SK-N-SH (cell line): Measurements from ENCODE around the gene UBAC2. TPM values are rescaled to one million over a fixed set of nuclear protein-coding genes. Genes with fewer than 3 reads are reported as not detected.

Experiments used
- CTCF ChIA-PET: fragments of 300-600, 350-600 bp; formaldehyde crosslinking; extraction: SDS; loops from one replicate; lab custom pipeline; 2021; lab: Yijun Ruan, JAX
- POLR2A ChIA-PET: fragments of 350-600 bp; sonication (Branson Sonifier 250); formaldehyde crosslinking; extraction: SDS; loops from one replicate; lab custom pipeline; 2020; ENCODE audit warnings: antibody characterized with exemption, inconsistent platforms; lab: Yijun Ruan, JAX
- DNase-seq: peaks from one replicate; pipeline ENCODE4 v3.0.0; 2012
- H2AFZ ChIP-seq: fragments of 200-600 bp; sonication (generic); 2 replicates; pipeline ENCODE4 v1.8.1; 2016; ENCODE audit warnings: antibody characterized with exemption, mild to moderate bottlenecking, low read depth
- H3F3A ChIP-seq: fragments of 200-600 bp; sonication (generic); replicated peaks from 2 replicates; pipeline ENCODE3; 2016; ENCODE audit warnings: antibody characterized with exemption, mild to moderate bottlenecking; ENCODE audit not compliant: insufficient read depth
- H3K27ac ChIP-seq, 2 experiments: fragments of 200-500 bp in 1 of 2; fragments of 200-600 bp in 1 of 2; sonication (Bioruptor generic) in 1 of 2; sonication (generic), shearing (Covaris generic) in 1 of 2; 2 replicates each; pipeline versions ENCODE4 v1.5.1 to v1.6.1; 2014 to 2016; ENCODE audit warnings: low read depth in 2 of 2, inconsistent platforms in 1 of 2, low read length in 1 of 2, mild to moderate bottlenecking in 1 of 2, mixed read lengths in 1 of 2
- H3K27me3 ChIP-seq: fragments of 200-600 bp; sonication (generic), shearing (Covaris generic); 2 replicates; pipeline ENCODE4 v1.6.1; 2016; ENCODE audit warnings: mixed run types; ENCODE audit not compliant: insufficient read depth
- H3K36me3 ChIP-seq, 2 experiments: fragments of 200-500 bp in 1 of 2; fragments of 200-600 bp in 1 of 2; sonication (Bioruptor generic) in 1 of 2; sonication (generic) in 1 of 2; replicated peaks in 1 of 2; 2 replicates each; pipeline versions ENCODE3 to v1.5.1; 2014 to 2016; ENCODE audit warnings: low read length in 1 of 2, mild to moderate bottlenecking in 1 of 2; ENCODE audit not compliant: insufficient read depth in 2 of 2, control insufficient read depth in 1 of 2
- H3K4me1 ChIP-seq, 2 experiments: fragments of 200-500 bp in 1 of 2; fragments of 200-600 bp in 1 of 2; sonication (Bioruptor generic) in 1 of 2; sonication (generic), shearing (Covaris generic) in 1 of 2; 2 replicates each; pipeline versions ENCODE4 v1.5.1 to v1.6.1; 2014 to 2016; ENCODE audit warnings: low read depth in 1 of 2, low read length in 1 of 2, mixed run types in 1 of 2; ENCODE audit not compliant: insufficient read depth in 2 of 2, control insufficient read depth in 1 of 2
- H3K4me2 ChIP-seq: fragments of 200-600 bp; sonication (generic), shearing (Covaris generic); 2 replicates; pipeline ENCODE4 v1.6.1; 2017; ENCODE audit warnings: mixed run types
- H3K4me3 ChIP-seq, 2 experiments: fragments of 200-500 bp in 1 of 2; fragments of 200-600 bp in 1 of 2; sonication (Bioruptor generic) in 1 of 2; sonication (generic), shearing (Covaris generic) in 1 of 2; 2 replicates each; pipeline versions ENCODE4 v1.5.1 to v1.8.1; 2014 to 2016; ENCODE audit warnings: low read depth in 2 of 2, inconsistent platforms in 1 of 2, low read length in 1 of 2, mild to moderate bottlenecking in 1 of 2, mixed read lengths in 1 of 2, moderate library complexity in 1 of 2
- H3K79me2 ChIP-seq: fragments of 200-600 bp; sonication (generic); 2 replicates; pipeline ENCODE4 v1.8.1; 2017; ENCODE audit warnings: mild to moderate bottlenecking; ENCODE audit not compliant: insufficient read depth
- H3K9ac ChIP-seq: fragments of 200-600 bp; sonication (generic); 2 replicates; pipeline ENCODE4 v1.6.1; 2017; ENCODE audit warnings: mixed run types
- H3K9me2 ChIP-seq: fragments of 200-600 bp; sonication (generic); 2 replicates; pipeline ENCODE4 v1.6.1; 2017; ENCODE audit warnings: mixed run types
- H3K9me3 ChIP-seq: fragments of 200-600 bp; sonication (generic); 2 replicates; pipeline ENCODE4 v1.6.1; 2017; ENCODE audit warnings: mixed run types, mild to moderate bottlenecking, moderate library complexity
- H4K20me1 ChIP-seq: fragments of 200-600 bp; sonication (generic); 2 replicates; pipeline ENCODE4 v1.6.1; 2017; ENCODE audit warnings: mild to moderate bottlenecking, mixed run types; ENCODE audit not compliant: insufficient read depth
- CTCF ChIP-seq: fragments of 200-600 bp; sonication (generic); IDR thresholded peaks from 2 replicates; pipeline ENCODE4 v1.6.1; 2017; ENCODE audit warnings: antibody characterized with exemption, mild to moderate bottlenecking, moderate library complexity
- ELF1 ChIP-seq: IDR thresholded peaks from 2 replicates; pipeline ENCODE4 v1.4.0; 2012
- EZH2phosphoT487 ChIP-seq: fragments of 200-600 bp; sonication (generic); IDR thresholded peaks from 2 replicates; pipeline ENCODE4 v1.6.1; 2017; ENCODE audit warnings: low read depth, mixed run types, mild to moderate bottlenecking, antibody characterized with exemption, moderate library complexity, borderline replicate concordance
- FOXM1 ChIP-seq: IDR thresholded peaks from 2 replicates; pipeline ENCODE4 v1.4.0; 2012; ENCODE audit warnings: low read depth, mild to moderate bottlenecking
- JUND ChIP-seq: IDR thresholded peaks from 2 replicates; pipeline ENCODE4 v1.4.0; 2012
- MAX ChIP-seq: IDR thresholded peaks from 2 replicates; pipeline ENCODE4 v1.4.0; 2012; ENCODE audit warnings: low read depth
- MEF2A ChIP-seq: IDR thresholded peaks from 2 replicates; pipeline ENCODE4 v1.4.0; 2012; ENCODE audit warnings: low read depth, borderline replicate concordance
- MXI1 ChIP-seq: IDR thresholded peaks from 2 replicates; pipeline ENCODE4 v1.6.1; 2012; ENCODE audit warnings: mild to moderate bottlenecking, low read depth, low read length, improper control_type of control experiment
- REST ChIP-seq: IDR thresholded peaks from 2 replicates; pipeline ENCODE4 v1.6.1; 2012; ENCODE audit warnings: mild to moderate bottlenecking, low read depth, low read length, moderate library complexity
- TCF12 ChIP-seq: IDR thresholded peaks from 2 replicates; pipeline ENCODE4 v1.4.0; 2012
- YY1 ChIP-seq: IDR thresholded peaks from 2 replicates; pipeline ENCODE4 v1.4.0; 2012; ENCODE audit warnings: low read depth, mild to moderate bottlenecking
- WGBS: methylation state at CpG from one replicate; pipeline ENCODE4 v1.1.6; 2017; ENCODE audit warnings: low lambda C conversion rate; 5-methylcytosine and 5-hydroxymethylcytosine counted together
- polyA plus RNA-seq, 3 experiments: library from polyadenylated mRNA; depleted of rRNA; stranded (reverse); fragments of >200 nt; gene quantifications; 2 replicates each; pipeline ENCODE4 v1.2.3, GENCODE V29; 2012

Gene UBAC2
- polyA plus RNA-seq, 1 of the 3 experiments (the other 2 are of a cell fraction): 79.0 TPM

- H3K27ac ChIP-seq: no peak overlapping the region
- no peak for DNase-seq
- H3F3A ChIP-seq: no peaks in the 10 kb centered on the region
- TF ChIP-seq CTCF (no peak), REST (peak; percentile 72; the same call in 1 of the 2 replicates), FOXM1 (no peak)
- H3K4me3 ChIP-seq: no peak overlapping the region
- H3K36me3 ChIP-seq: no peaks in the 10 kb centered on the region
- no peaks in the 10 kb centered on the region for H4K20me1 ChIP-seq
- H3K9ac ChIP-seq: no peak overlapping the region
- H3K27me3 ChIP-seq: no peaks in the 10 kb centered on the region; the same call in 1 of the 2 replicates
- ChIA-PET CTCF (interaction anchor here (1.5 to 1.7 kb wide), 2 partner anchors 16 to 32 kb away, joined by 3 to 6 read pairs; no protein-coding TSS in a partner anchor), POLR2A (no interaction called here)
- H3K4me1 ChIP-seq: no peaks in the 10 kb centered on the region
- WGBS: 78% methylated on average over 22 of the region's 24 CpGs
- no peaks in the 10 kb centered on the region for H3K9me3 ChIP-seq
- no peak overlapping the region for H3K4me2 ChIP-seq
- no peaks in the 10 kb centered on the region for H3K79me2 ChIP-seq
- H3K9me2 ChIP-seq: no peaks in the 10 kb centered on the region
- H2AFZ ChIP-seq: no peak overlapping the region
These were observed 203.5 kb downstream of the UBAC2 start for GRCh38 chr13:99404005-99404755.

- CTCF ChIA-PET: interaction anchor here (0.7 to 1.7 kb wide), 3 partner anchors 18 to 31 kb away, joined by 3 to 6 read pairs (median 3); no protein-coding TSS in a partner anchor
- no peaks in the 10 kb centered on the region for H3K9me2 ChIP-seq
- 79% methylated on average over 15 of the region's 15 CpGs for WGBS
- no peak for TF ChIP-seq MEF2A
- TF ChIP-seq TCF12: no peak
- TF ChIP-seq YY1: no peak
- TF ChIP-seq EZH2phosphoT487: no peak
- TF ChIP-seq MAX: no peak
- TF ChIP-seq MXI1: no peak
- TF ChIP-seq JUND: no peak
- no peak for TF ChIP-seq ELF1
- H3K27me3 ChIP-seq: no peaks in the 10 kb centered on the region; the same call in 1 of the 2 replicates
- H3F3A ChIP-seq: no peaks in the 10 kb centered on the region
- H3K9ac ChIP-seq: no peak overlapping the region
- no peak overlapping the region for H3K27ac ChIP-seq
- no peak overlapping the region for H3K4me3 ChIP-seq
- H2AFZ ChIP-seq: no peak overlapping the region
- no peaks in the 10 kb centered on the region for H3K36me3 ChIP-seq
- no peaks in the 10 kb centered on the region for H4K20me1 ChIP-seq
- H3K79me2 ChIP-seq: no peaks in the 10 kb centered on the region
- no peak overlapping the region for H3K4me2 ChIP-seq
- DNase-seq: no peak
- H3K4me1 ChIP-seq: no peaks in the 10 kb centered on the region
- POLR2A ChIA-PET: no interaction called here
- H3K9me3 ChIP-seq: no peaks in the 10 kb centered on the region
These were observed 205.3 kb downstream of the UBAC2 start for GRCh38 chr13:99405966-99406365.
